Peyer's patch (tissue), 4 donors: ENCODE data around the gene CADPS.

Experiments used
- POLR2A ChIP-seq, 2 donors: fragments of 450-650 bp; IDR thresholded peaks; one replicate each; pipeline ENCODE4 v1.5.1; 2017; ENCODE audit warnings: antibody characterized with exemption in 2 of 2, mild to moderate bottlenecking in 2 of 2, moderate library complexity in 2 of 2
- TF ChIP-seq, protein P1 (sequence below), 6 experiments: fragments of 450-650 bp in 4 of 6; fragments of 200-600 bp in 2 of 6; sonication (generic) in 1 of 6; IDR thresholded peaks; one replicate each; pipeline ENCODE4 v1.5.1; 2017 to 2019; ENCODE audit warnings: antibody characterized with exemption in 6 of 6, mild to moderate bottlenecking in 3 of 6, moderate library complexity in 1 of 6

DNA sequence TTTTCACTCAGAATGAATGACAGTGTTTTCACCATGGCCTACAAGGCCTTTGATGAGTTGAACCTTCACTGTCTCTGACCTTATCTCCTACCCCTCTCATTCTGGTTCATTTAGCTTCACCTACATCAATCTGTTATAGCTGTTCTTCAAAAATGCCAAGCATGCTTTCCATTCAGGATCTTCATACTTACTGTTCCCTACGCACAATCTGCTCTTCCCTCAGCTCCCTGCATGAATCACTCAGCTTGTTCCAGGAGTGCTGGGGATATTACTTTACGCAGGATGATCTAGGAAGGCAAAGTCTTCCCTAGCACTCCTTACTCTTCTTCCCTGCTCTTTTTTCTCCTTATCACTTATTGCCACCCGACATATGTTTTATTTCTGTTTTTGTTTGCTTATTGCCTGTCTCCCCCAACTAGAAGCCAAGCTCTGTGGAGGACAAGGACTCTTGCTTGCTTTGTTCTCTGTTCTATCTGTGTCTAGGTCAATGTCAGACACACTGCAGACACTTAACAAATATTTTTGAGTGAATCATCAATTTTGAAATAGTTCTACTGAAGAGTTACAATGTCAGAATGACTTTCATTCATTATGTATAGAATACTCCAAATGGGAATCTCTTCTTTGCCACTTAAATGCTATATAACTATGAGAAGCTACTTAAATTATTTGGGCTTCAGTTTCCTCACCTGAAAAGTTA is 263.5 kb downstream of the CADPS start:
- TF ChIP-seq, protein P1, sequence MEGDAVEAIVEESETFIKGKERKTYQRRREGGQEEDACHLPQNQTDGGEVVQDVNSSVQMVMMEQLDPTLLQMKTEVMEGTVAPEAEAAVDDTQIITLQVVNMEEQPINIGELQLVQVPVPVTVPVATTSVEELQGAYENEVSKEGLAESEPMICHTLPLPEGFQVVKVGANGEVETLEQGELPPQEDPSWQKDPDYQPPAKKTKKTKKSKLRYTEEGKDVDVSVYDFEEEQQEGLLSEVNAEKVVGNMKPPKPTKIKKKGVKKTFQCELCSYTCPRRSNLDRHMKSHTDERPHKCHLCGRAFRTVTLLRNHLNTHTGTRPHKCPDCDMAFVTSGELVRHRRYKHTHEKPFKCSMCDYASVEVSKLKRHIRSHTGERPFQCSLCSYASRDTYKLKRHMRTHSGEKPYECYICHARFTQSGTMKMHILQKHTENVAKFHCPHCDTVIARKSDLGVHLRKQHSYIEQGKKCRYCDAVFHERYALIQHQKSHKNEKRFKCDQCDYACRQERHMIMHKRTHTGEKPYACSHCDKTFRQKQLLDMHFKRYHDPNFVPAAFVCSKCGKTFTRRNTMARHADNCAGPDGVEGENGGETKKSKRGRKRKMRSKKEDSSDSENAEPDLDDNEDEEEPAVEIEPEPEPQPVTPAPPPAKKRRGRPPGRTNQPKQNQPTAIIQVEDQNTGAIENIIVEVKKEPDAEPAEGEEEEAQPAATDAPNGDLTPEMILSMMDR (IDR thresholded peaks at IDR 0.05) = no peak
- TF ChIP-seq POLR2A (IDR thresholded peaks at IDR 0.05) = no peak
